GM12878 (cell line): ENCODE results near the gene CAMTA1.

Experiments
- CTCF ChIP-seq, 3 experiments: IDR thresholded peaks in 2 of 3; conservative IDR thresholded peaks in 1 of 3; 2 replicates each; pipeline ENCODE4 v1.5.1; 2011; ENCODE audit warnings: low read depth in 3 of 3, low read length in 3 of 3, mild to moderate bottlenecking in 3 of 3, control low read depth in 2 of 3, moderate library complexity in 2 of 3, inconsistent platforms in 1 of 3, mixed read lengths in 1 of 3; ENCODE audit not compliant: control insufficient read depth in 2 of 3, insufficient read depth in 1 of 3; ENCODE audit errors: extremely low read depth in 1 of 3
- FOXK2 ChIP-seq: fragments of 450-650 bp; IDR thresholded peaks from 2 replicates; pipeline ENCODE4 v1.6.1; 2017; ENCODE audit warnings: mild to moderate bottlenecking, moderate library complexity
- POLR2A ChIP-seq: IDR thresholded peaks from 2 replicates; pipeline ENCODE4 v1.6.1; 2011; ENCODE audit warnings: low read depth, mild to moderate bottlenecking, low read length
- POU2F2 ChIP-seq: IDR thresholded peaks from 3 replicates; pipeline ENCODE4 v1.6.1; 2011; ENCODE audit warnings: low read depth, mild to moderate bottlenecking, low read length, borderline replicate concordance

DNA sequence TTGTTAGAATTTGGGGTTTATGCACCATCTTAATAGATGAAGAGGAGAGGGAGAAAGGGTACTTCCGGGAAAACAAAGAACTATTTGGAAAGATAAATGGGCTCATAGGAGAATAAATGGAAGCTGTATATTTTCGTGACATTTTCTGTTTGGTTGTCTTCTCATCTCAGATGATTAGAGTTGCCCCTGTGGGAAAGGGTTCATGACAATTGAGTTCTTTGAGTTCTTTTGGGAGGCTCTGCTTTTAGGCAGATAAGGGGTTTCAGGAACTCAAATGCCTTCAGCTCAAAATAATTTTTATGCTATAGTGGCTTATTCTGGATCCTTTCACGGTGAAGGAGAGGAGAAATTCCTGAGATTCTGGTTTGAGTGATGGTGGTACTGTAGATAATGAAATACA, 63.6 kb downstream of the CAMTA1 start:
- no peak for TF ChIP-seq FOXK2
- TF ChIP-seq POU2F2 = no peak
- TF ChIP-seq CTCF (IDR thresholded peaks at IDR 0.05 in 2 of 3, conservative IDR thresholded peaks at IDR 0.05 in 1 of 3; ENCODE audit: control insufficient read depth in 2 of 3, extremely low read depth in 1 of 3, insufficient read depth in 1 of 3, low read depth in 3 of 3, low read length in 3 of 3) = no peak
- no peak for TF ChIP-seq POLR2A
